ENCODE data around the gene KIF13A. TPM values are rescaled to one million over a fixed set of nuclear protein-coding genes. Genes with fewer than 3 reads are reported as not detected.
"Not testable (repeated sequence)": the region's sequence is repeated elsewhere in the genome, so short reads cannot be mapped to it uniquely, and the experiment has no call there.

KIF13A gene
- total RNA-seq, 1 experiment from 2014 or later: 52.7 TPM

DNA sequence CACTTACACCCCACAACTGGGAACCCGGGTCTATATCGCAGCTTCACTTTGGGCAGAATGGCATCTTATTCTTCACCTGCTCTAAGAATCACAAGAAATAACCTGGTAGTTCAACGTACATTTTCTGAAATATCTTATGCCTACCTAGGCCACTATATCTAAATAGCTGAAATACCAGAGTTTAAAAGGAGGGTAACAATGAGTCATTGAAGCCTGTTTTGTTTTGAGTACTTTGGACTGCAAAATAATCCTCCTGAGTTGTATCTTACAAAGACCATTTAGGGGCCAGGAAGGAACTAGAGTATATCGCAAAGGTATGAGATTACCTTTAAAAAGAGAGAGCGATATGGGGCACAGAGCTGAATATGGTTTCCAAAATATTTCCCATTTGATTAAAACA lies 184.0 kb downstream of the KIF13A start:
- Histone ChIP-seq H3K4me3 (no peak overlapping the region), H3K27ac (no peak overlapping the region), H3K9me3 (replicated peaks) (no peaks in the 10 kb centered on the region; the same call in 1 of the 2 replicates), H3K4me1 (replicated peaks) (no peaks in the 10 kb centered on the region), H3K27me3 (replicated peaks) (no peaks in the 10 kb centered on the region), H3K36me3 (peaks cover 66% of the 10 kb centered on the region)
- DNase-seq (ENCODE audit: low read depth in 1 of 2, low spot score in 2 of 2): no peak

- peaks cover 72% of the 10 kb centered on the region for H3K36me3 ChIP-seq
- H3K27ac ChIP-seq: no peak overlapping the region
- H3K4me1 ChIP-seq (replicated peaks): no peaks in the 10 kb centered on the region
- H3K27me3 ChIP-seq (replicated peaks): no peaks in the 10 kb centered on the region
- no peak for DNase-seq (ENCODE audit: low read depth in 1 of 2, low spot score in 2 of 2)
- no peak overlapping the region for H3K4me3 ChIP-seq
- no peaks in the 10 kb centered on the region for H3K9me3 ChIP-seq (replicated peaks)
Measured at GRCh38 chr6:17798477-17799154, 188.8 kb downstream of the KIF13A start.

DNA sequence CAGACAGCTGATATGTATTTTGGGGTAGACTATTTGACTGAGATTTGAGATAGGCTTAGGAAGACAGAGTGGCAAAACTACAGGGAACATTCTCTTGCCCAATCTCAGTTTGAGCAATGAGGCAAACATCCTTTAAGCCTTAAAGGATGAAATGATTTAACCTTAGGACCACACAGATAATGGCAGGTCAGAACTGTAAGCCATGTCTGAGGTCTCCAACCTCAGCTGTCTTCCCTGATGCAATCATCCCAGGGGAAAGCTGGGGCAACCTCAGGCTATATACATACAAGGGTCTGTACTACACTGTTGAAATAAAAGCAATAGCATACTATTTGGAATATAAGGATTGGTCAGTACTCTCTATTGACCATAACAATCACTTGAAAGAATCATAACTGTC lies 196.9 kb downstream of the KIF13A start:
- H3K4me3 ChIP-seq: no peak overlapping the region
- H3K9me3 ChIP-seq (replicated peaks): no peaks in the 10 kb centered on the region
- no peaks in the 10 kb centered on the region for H3K27me3 ChIP-seq (replicated peaks)
- no peak overlapping the region for H3K27ac ChIP-seq
- no peak for DNase-seq (ENCODE audit: low read depth in 1 of 2, low spot score in 2 of 2)
- H3K4me1 ChIP-seq (replicated peaks): no peaks in the 10 kb centered on the region
- H3K36me3 ChIP-seq: peaks cover 66% of the 10 kb centered on the region

DNA sequence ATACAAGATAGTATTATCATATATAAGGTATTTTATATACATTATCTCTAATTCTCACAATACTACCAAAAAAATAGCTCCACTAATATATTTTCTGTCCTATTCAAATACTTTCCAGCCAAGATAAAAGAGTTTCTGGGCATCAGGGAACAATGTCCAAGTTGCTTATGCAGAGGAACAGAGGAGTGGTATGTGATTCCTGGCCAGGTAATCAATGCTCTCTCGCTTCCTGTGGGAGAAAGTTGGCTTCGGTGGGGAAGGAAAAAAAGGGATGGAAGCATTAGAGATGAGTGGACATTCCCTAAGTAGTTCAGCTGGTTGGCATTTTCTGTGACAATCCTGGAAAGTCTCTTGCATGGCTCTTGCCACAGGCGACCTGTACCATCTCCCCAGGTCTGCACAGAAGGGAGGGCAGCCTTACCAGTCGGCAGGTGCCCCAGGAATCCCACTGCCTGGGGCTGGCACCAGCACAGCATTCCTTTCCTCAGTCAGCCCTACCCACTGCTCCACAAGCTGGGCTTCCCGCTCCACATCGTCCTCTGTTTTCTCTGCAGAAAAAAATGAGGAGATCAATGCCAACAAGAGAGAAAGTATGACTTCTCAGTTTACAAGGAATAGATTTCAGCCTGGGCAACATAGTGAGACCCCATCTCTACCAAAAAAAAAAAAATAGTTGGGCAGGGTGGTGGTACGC lies 202.2 kb downstream of the KIF13A start:
- no peak overlapping the region for H3K27ac ChIP-seq
- no peaks in the 10 kb centered on the region for H3K27me3 ChIP-seq (replicated peaks)
- no peaks in the 10 kb centered on the region for H3K4me1 ChIP-seq (replicated peaks)
- no peak for DNase-seq (ENCODE audit: low read depth in 1 of 2, low spot score in 2 of 2)
- no peak overlapping the region for H3K4me3 ChIP-seq
- no peaks in the 10 kb centered on the region for H3K9me3 ChIP-seq (replicated peaks)
- peaks cover 59% of the 10 kb centered on the region for H3K36me3 ChIP-seq

- no peaks in the 10 kb centered on the region for H3K27me3 ChIP-seq (replicated peaks)
- no peak for DNase-seq (ENCODE audit: low read depth in 1 of 2, low spot score in 2 of 2)
- peaks cover 61% of the 10 kb centered on the region for H3K36me3 ChIP-seq
- no peaks in the 10 kb centered on the region for H3K4me1 ChIP-seq (replicated peaks)
- no peaks in the 10 kb centered on the region for H3K9me3 ChIP-seq (replicated peaks)
- H3K4me3 ChIP-seq: no peak overlapping the region
- no peak overlapping the region for H3K27ac ChIP-seq
Measured at GRCh38 chr6:17780061-17780460, 207.4 kb downstream of the KIF13A start.

DNA sequence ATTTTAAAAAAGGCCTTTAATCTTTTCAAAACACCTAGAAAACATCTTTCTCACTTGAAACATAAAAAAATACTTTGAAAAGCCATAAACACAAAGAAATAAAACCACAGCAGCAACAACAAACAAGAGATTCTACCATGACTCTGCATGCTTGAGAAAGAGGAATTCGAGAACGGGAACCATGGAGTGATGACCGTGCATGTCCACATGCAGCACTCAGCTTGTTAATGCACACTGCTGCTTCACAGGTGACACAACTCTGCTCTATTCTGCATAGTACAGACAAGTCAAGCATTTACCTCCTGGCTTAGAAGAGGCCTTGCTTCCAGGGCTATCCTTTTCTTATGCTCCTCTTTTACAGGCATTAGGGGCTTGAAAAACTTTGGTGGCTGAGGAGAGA lies 215.8 kb downstream of the KIF13A start:
- Histone ChIP-seq H3K27ac (no peak overlapping the region), H3K4me1 (replicated peaks) (no peaks in the 10 kb centered on the region), H3K4me3 (no peak overlapping the region), H3K9me3 (replicated peaks) (no peaks in the 10 kb centered on the region), H3K36me3 (peaks cover 71% of the 10 kb centered on the region), H3K27me3 (replicated peaks) (no peaks in the 10 kb centered on the region)
- DNase-seq (ENCODE audit: low read depth in 1 of 2, low spot score in 2 of 2): no peak

DNA sequence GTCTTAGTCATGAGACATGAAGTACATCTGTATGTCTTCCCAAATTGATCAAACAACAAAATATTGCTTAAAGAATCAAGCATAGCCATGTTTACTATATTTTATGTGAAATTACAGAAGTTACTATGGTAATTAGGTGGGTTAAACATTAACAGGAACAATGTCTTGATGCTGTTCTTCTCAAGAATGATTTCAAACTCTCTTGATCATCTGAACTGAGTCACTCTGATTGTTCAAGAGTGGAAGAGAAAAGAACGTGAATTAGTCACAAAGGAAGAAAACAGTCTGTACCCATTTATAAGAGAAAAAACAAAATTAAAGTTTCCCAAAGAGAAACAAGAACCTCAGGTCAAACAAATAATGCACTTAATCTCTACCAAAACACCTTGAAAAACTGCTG lies 218.6 kb downstream of the KIF13A start:
- Histone ChIP-seq H3K4me1 (replicated peaks) (no peaks in the 10 kb centered on the region), H3K4me3 (no peak overlapping the region), H3K27me3 (replicated peaks) (no peaks in the 10 kb centered on the region), H3K27ac (no peak overlapping the region), H3K9me3 (replicated peaks) (no peaks in the 10 kb centered on the region), H3K36me3 (peaks cover 70% of the 10 kb centered on the region)
- no peak for DNase-seq (ENCODE audit: low read depth in 1 of 2, low spot score in 2 of 2)

DNA sequence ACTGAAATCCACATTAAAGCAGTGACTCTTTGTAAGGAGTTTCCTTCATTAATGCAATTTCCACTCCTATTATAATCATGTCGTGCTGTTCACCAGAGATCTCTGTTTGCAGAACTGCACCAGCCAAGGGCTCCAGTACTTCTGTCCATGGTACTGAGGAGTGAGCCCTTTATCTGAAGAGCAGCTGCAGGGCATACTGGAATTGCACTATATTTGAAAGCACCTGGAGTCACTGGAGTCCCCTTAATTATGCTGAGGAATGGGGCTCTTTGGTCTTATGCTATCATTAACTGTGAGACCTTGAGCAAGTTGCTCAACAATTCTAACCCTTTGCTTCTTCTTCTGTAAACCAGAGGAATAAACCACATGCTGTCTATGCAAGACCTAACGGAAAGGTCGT lies 219.0 kb downstream of the KIF13A start:
- H3K4me3 ChIP-seq: no peak overlapping the region
- no peaks in the 10 kb centered on the region for H3K9me3 ChIP-seq (replicated peaks)
- no peak for DNase-seq (ENCODE audit: low read depth in 1 of 2, low spot score in 2 of 2)
- H3K27me3 ChIP-seq (replicated peaks): no peaks in the 10 kb centered on the region
- H3K4me1 ChIP-seq (replicated peaks): no peaks in the 10 kb centered on the region
- H3K27ac ChIP-seq: no peak overlapping the region
- H3K36me3 ChIP-seq: peaks cover 69% of the 10 kb centered on the region

- no peak overlapping the region for H3K27ac ChIP-seq
- H3K4me1 ChIP-seq (replicated peaks): no peaks in the 10 kb centered on the region
- no peak for DNase-seq (ENCODE audit: low read depth in 1 of 2, low spot score in 2 of 2)
- no peak overlapping the region for H3K4me3 ChIP-seq
- no peaks in the 10 kb centered on the region for H3K9me3 ChIP-seq (replicated peaks)
- no peaks in the 10 kb centered on the region for H3K27me3 ChIP-seq (replicated peaks)
- peaks cover 39% of the 10 kb centered on the region for H3K36me3 ChIP-seq
Measured at GRCh38 chr6:17762651-17763050, 224.8 kb downstream of the KIF13A start.

GRCh38 chr6:17758119-17758518 lies 229.3 kb downstream of the KIF13A start:
- Histone ChIP-seq H3K27me3 (replicated peaks) (no peaks in the 10 kb centered on the region), H3K4me1 (replicated peaks) (no peaks in the 10 kb centered on the region), H3K36me3 (peaks cover 13% of the 10 kb centered on the region), H3K27ac (no peak overlapping the region), H3K9me3 (replicated peaks) (no peaks in the 10 kb centered on the region), H3K4me3 (no peak overlapping the region)
- DNase-seq (ENCODE audit: low read depth in 1 of 2, low spot score in 2 of 2): no peak

DNA sequence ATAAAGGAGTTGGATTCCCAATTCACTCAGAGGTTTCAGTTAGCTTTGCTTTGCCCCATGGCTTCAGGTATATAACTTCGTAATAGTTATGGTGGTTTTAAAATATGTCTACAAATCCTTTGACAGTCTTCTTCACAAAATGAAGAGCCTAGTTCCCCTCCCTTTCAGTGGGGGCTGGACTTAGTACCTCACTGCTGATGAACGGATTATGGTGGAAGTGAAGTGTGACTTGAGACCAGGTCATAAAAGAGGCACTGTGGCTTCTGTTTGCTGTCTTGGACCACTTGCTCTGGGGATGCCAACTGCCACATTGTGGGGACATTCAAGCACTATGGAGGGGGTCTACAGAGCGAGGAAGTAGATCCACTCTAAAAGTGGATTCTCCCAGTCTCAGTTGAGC lies 233.2 kb downstream of the KIF13A start:
- DNase-seq (ENCODE audit: low read depth in 1 of 2, low spot score in 2 of 2): no peak
- no peaks in the 10 kb centered on the region for H3K4me1 ChIP-seq (replicated peaks)
- H3K27ac ChIP-seq: no peak overlapping the region
- no peak overlapping the region for H3K4me3 ChIP-seq
- no peaks in the 10 kb centered on the region for H3K9me3 ChIP-seq (replicated peaks)
- H3K27me3 ChIP-seq (replicated peaks): no peaks in the 10 kb centered on the region
- H3K36me3 ChIP-seq: peaks cover 2% of the 10 kb centered on the region; the same call in 1 of the 2 replicates

DNA sequence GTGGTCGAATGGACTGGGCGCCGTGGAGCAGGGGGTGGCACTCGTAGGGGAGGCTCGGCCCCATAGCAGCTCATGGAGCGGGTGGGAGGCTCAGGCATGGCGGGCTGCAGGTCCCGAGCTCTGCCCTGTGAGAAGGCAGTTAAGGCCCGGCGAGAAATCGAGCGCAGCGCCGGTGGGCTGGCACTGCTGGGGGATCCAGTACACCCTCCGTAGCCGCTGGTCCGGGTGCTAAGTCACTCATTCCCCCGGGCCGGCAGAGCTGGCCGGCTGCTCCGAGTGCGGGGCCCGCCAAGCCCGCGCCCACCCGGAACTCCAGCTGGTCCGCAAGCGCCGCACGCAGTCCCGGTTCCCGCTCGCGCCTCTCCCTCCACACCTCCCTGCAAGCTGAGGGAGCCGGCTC lies 242.1 kb downstream of the KIF13A start:
- H3K27me3 ChIP-seq (replicated peaks); H3K9me3 ChIP-seq (replicated peaks); H3K36me3 ChIP-seq; DNase-seq (ENCODE audit: low read depth in 1 of 2, low spot score in 2 of 2); H3K4me1 ChIP-seq (replicated peaks); H3K4me3 ChIP-seq; H3K27ac ChIP-seq: not testable (repeated sequence)

- not testable (repeated sequence) for H3K9me3 ChIP-seq (replicated peaks); H3K27ac ChIP-seq; H3K4me3 ChIP-seq; DNase-seq (ENCODE audit: low read depth in 1 of 2, low spot score in 2 of 2); H3K4me1 ChIP-seq (replicated peaks); H3K36me3 ChIP-seq; H3K27me3 ChIP-seq (replicated peaks)
Measured at GRCh38 chr6:17744757-17745308, 242.6 kb downstream of the KIF13A start.

GRCh38 chr6:17744019-17744756 lies 243.2 kb downstream of the KIF13A start:
- Histone ChIP-seq H3K27me3 (replicated peaks) (no peaks in the 10 kb centered on the region), H3K4me1 (replicated peaks) (no peaks in the 10 kb centered on the region), H3K9me3 (replicated peaks) (no peaks in the 10 kb centered on the region), H3K27ac (no peak overlapping the region), H3K36me3 (no peaks in the 10 kb centered on the region), H3K4me3 (no peak overlapping the region)
- no peak for DNase-seq (ENCODE audit: low read depth in 1 of 2, low spot score in 2 of 2)
